IPS-NIHi7 (cell line): ENCODE data around the gene U2SURP.
"Not testable (repeated sequence)": the region's sequence is repeated elsewhere in the genome, so short reads cannot be mapped to it uniquely, and the experiment has no call there.

Experiments
- DNase-seq: peaks from one replicate; pipeline ENCODE4 v3.0.0; 2012; ENCODE audit warnings: mixed read lengths; ENCODE audit errors: extremely low spot score

Gene U2SURP

GRCh38 chr3:143011705-143012104 lies 10.3 kb downstream of the U2SURP start:
- DNase-seq = no peak

GRCh38 chr3:143014921-143015320 lies 13.6 kb downstream of the U2SURP start:
- DNase-seq = no peak

- DNase-seq = no peak
Measured at GRCh38 chr3:143016321-143016972, 15.1 kb downstream of the U2SURP start.

- DNase-seq = no peak
Measured at GRCh38 chr3:143024351-143024960, 23.1 kb downstream of the U2SURP start.

GRCh38 chr3:143031327-143031726 lies 30.0 kb downstream of the U2SURP start:
- no peak for DNase-seq

- DNase-seq = not testable (repeated sequence)
Measured at GRCh38 chr3:143031796-143032387, 30.5 kb downstream of the U2SURP start.

GRCh38 chr3:143035466-143036211 lies 34.3 kb downstream of the U2SURP start:
- no peak for DNase-seq

GRCh38 chr3:143036557-143036956 lies 35.2 kb downstream of the U2SURP start:
- DNase-seq = no peak

GRCh38 chr3:143037867-143038266 lies 36.5 kb downstream of the U2SURP start:
- DNase-seq = no peak

GRCh38 chr3:143040261-143040879 lies 39.0 kb downstream of the U2SURP start:
- no peak for DNase-seq

- DNase-seq = no peak
Measured at GRCh38 chr3:143041903-143042302, 40.5 kb downstream of the U2SURP start.

GRCh38 chr3:143045639-143046038 lies 44.3 kb downstream of the U2SURP start:
- no peak for DNase-seq

GRCh38 chr3:143046075-143046474 lies 44.7 kb downstream of the U2SURP start:
- not testable (repeated sequence) for DNase-seq

- DNase-seq = no peak
Measured at GRCh38 chr3:143054011-143054410, 52.6 kb downstream of the U2SURP start.

- no peak for DNase-seq
Measured at GRCh38 chr3:143056372-143056771, 55.0 kb downstream of the U2SURP start.

- no peak for DNase-seq
Measured at GRCh38 chr3:143060906-143061305, 59.5 kb downstream of the U2SURP start.

- DNase-seq = no peak
Measured at GRCh38 chr3:143063018-143063417, 61.6 kb downstream of the U2SURP start.

- DNase-seq = no peak
Measured at GRCh38 chr3:143064777-143065176, 63.4 kb downstream of the U2SURP start.

GRCh38 chr3:143065364-143065763 lies 64.0 kb downstream of the U2SURP start:
- no peak for DNase-seq

GRCh38 chr3:143066033-143066432 lies 64.7 kb downstream of the U2SURP start:
- no peak for DNase-seq

- DNase-seq = no peak
Measured at GRCh38 chr3:143067201-143067600, 65.8 kb downstream of the U2SURP start.

GRCh38 chr3:143068059-143068458 lies 66.7 kb downstream of the U2SURP start:
- DNase-seq = no peak
